SU-DHL-6 (cell line): Measurements from ENCODE around the gene UBC.

ENCODE experiments used
- H2AFZ ChIP-seq: fragments of 200-600 bp; sonication (generic); 2 replicates; pipeline ENCODE4 v1.6.1; 2014; ENCODE audit warnings: low read depth, mild to moderate bottlenecking, moderate library complexity, mixed read lengths, antibody characterized with exemption, low read length; ENCODE audit not compliant: severe bottlenecking
- H3F3A ChIP-seq: fragments of 200-600 bp; shearing (Covaris generic); 2 replicates; pipeline ENCODE4 v1.6.0; 2016; ENCODE audit warnings: antibody characterized with exemption, mild to moderate bottlenecking; ENCODE audit not compliant: insufficient read depth
- H3K27ac ChIP-seq: fragments of 200-600 bp; sonication (generic); 2 replicates; pipeline ENCODE4 v1.5.1; 2016; ENCODE audit warnings: low read depth, mild to moderate bottlenecking, low read length, moderate library complexity, mixed read lengths
- H3K27me3 ChIP-seq: fragments of 200-600 bp; sonication (generic), shearing (Covaris generic); 2 replicates; pipeline ENCODE4 v1.6.0; 2014; ENCODE audit warnings: mild to moderate bottlenecking, low read length
- H3K36me3 ChIP-seq: fragments of 200-600 bp; sonication (generic); 2 replicates; pipeline ENCODE4 v1.6.1; 2014; ENCODE audit warnings: mild to moderate bottlenecking, low read length, mixed read lengths
- H3K4me2 ChIP-seq: fragments of 300-600, 200-600 bp; shearing (Covaris generic), sonication (generic); 2 replicates; pipeline ENCODE4 v1.6.0; 2014; ENCODE audit warnings: low read length, low read depth, mild to moderate bottlenecking; ENCODE audit not compliant: poor library complexity, severe bottlenecking
- H3K4me3 ChIP-seq: fragments of 200-600 bp; sonication (generic); 2 replicates; pipeline ENCODE4 v1.5.1; 2014; ENCODE audit warnings: antibody characterized with exemption, low read length, mild to moderate bottlenecking, mixed read lengths; ENCODE audit not compliant: insufficient read depth, poor library complexity, severe bottlenecking
- H3K79me2 ChIP-seq: fragments of 200-600 bp; sonication (generic); 2 replicates; pipeline ENCODE4 v1.6.1; 2014; ENCODE audit warnings: mild to moderate bottlenecking, low read length, moderate library complexity; ENCODE audit not compliant: insufficient read depth
- H3K9ac ChIP-seq: fragments of 200-600 bp; sonication (generic); 2 replicates; pipeline ENCODE4 v1.7.0; 2014; ENCODE audit warnings: mild to moderate bottlenecking, low read length
- H3K9me2 ChIP-seq: fragments of 200-600 bp; sonication (generic); replicated peaks from 2 replicates; pipeline ENCODE4 v1.6.1; 2014; ENCODE audit warnings: low read length; ENCODE audit not compliant: insufficient read depth
- H3K9me3 ChIP-seq: fragments of 200-600 bp; sonication (generic); 2 replicates; pipeline ENCODE4 v1.6.1; 2014; ENCODE audit warnings: low read length, mixed read lengths; ENCODE audit not compliant: insufficient read depth
- H4K20me1 ChIP-seq: fragments of 200-600 bp; sonication (generic); 2 replicates; pipeline ENCODE4 v1.6.1; 2014; ENCODE audit warnings: low read depth, mild to moderate bottlenecking, antibody characterized with exemption, low read length, moderate library complexity, mixed read lengths
- CTCF ChIP-seq: fragments of 200-600 bp; sonication (generic); IDR thresholded peaks from one replicate; pipeline ENCODE4 v1.5.1; 2017; ENCODE audit warnings: antibody characterized with exemption, mild to moderate bottlenecking, low read length, moderate library complexity; ENCODE audit not compliant: insufficient read depth, poor library complexity, severe bottlenecking
- EZH2phosphoT487 ChIP-seq: fragments of 200-600 bp; sonication (generic), shearing (Covaris generic); conservative IDR thresholded peaks from 2 replicates; pipeline ENCODE4 v1.6.1; 2018; ENCODE audit warnings: mild to moderate bottlenecking, antibody characterized with exemption, low read length, moderate library complexity, mixed read lengths

UBC gene

DNA sequence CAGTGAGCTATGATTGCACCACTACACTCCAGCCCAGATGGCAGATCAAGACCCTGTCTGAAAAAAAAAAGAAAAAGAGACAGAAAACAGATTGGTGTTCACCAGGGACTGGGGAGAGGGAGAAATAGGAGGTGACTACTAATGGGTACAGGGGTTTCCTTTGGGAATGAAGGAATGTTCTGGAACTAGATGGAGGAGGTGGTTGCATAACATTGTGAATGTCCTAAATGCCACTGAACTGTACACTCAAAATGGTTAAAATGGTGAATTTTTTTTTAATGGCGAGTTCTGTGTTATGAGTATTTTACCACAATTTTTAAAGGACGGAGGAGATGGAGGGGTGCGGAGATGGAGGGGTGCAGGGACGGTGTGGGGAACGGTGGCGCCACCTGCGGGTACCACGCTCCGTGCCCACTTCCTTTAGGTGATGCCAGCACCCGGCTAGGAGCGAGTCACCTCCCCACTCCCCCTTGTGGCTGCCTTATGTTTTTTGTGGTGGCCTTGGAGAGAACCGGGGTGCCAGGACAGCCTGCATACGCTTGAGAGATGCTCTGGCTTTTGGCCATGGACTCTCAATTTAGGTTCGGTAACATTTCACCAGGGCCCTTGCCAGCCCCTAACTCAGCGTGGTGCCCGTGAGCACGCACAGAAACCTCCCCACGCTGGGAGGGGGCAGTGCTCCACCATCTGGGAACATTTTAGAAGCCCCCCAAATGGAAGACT lies 16.1 kb downstream of the UBC start:
- Histone ChIP-seq H3K9me2 (no peaks in the 10 kb centered on the region), H3K27me3 (no peaks in the 10 kb centered on the region), H3K9me3 (no peaks in the 10 kb centered on the region), H3K9ac (no peak overlapping the region), H2AFZ (no peak overlapping the region), H3K4me3 (no peak overlapping the region), H3K4me2 (peak overlapping the region; percentile 41), H3F3A (0 out of 2 replicates have a peak, but pooled peaks cover 4% of the 10 kb centered on the region), H3K36me3 (no peaks in the 10 kb centered on the region), H3K79me2 (no peaks in the 10 kb centered on the region), H3K27ac (0 out of 2 replicates have a peak overlapping the region, but pooled peaks have one; percentile 11), H4K20me1 (no peaks in the 10 kb centered on the region)
- peak; percentile 92 for TF ChIP-seq CTCF
- TF ChIP-seq EZH2phosphoT487 = no peak

GRCh38 chr12:124896461-124896860 lies 18.0 kb downstream of the UBC start:
- Histone ChIP-seq H3K27ac (no peak overlapping the region), H2AFZ (no peak overlapping the region), H3F3A (0 out of 2 replicates have a peak, but pooled peaks cover 4% of the 10 kb centered on the region), H3K9ac (no peak overlapping the region), H3K36me3 (no peaks in the 10 kb centered on the region), H3K27me3 (no peaks in the 10 kb centered on the region), H3K9me3 (no peaks in the 10 kb centered on the region), H3K4me2 (no peak overlapping the region), H4K20me1 (no peaks in the 10 kb centered on the region), H3K4me3 (no peak overlapping the region), H3K79me2 (no peaks in the 10 kb centered on the region), H3K9me2 (no peaks in the 10 kb centered on the region)
- TF ChIP-seq EZH2phosphoT487 (no peak), CTCF (no peak)

GRCh38 chr12:124893792-124894516 lies 20.5 kb downstream of the UBC start:
- no peaks in the 10 kb centered on the region for H3K79me2 ChIP-seq
- H3K9me3 ChIP-seq = no peaks in the 10 kb centered on the region
- H3F3A ChIP-seq = 0 out of 2 replicates have a peak, but pooled peaks cover 4% of the 10 kb centered on the region
- H3K36me3 ChIP-seq = no peaks in the 10 kb centered on the region
- H3K9ac ChIP-seq = no peak overlapping the region
- H3K4me2 ChIP-seq = no peak overlapping the region
- TF ChIP-seq CTCF (no peak), EZH2phosphoT487 (no peak)
- H3K27ac ChIP-seq = no peak overlapping the region
- H4K20me1 ChIP-seq = no peaks in the 10 kb centered on the region
- no peaks in the 10 kb centered on the region for H3K9me2 ChIP-seq
- H2AFZ ChIP-seq = no peak overlapping the region
- no peak overlapping the region for H3K4me3 ChIP-seq
- H3K27me3 ChIP-seq = no peaks in the 10 kb centered on the region
